ENCODE data around the gene RNLS. TPM values are rescaled to one million over a fixed set of nuclear protein-coding genes. Genes with fewer than 3 reads are reported as not detected.
A peak's percentile ranks its signal among the peaks of the same experiment; 100 is the strongest.

Gene RNLS
- total RNA-seq, 2 experiments from 2014 or later, result 4.0 to 4.7 TPM

- ChIA-PET POLR2A (no interaction called here), CTCF (no interaction called here)
- H3K4me1 Mint-ChIP-seq (ENCODE audit: low read depth), result peaks cover 2% of the 10 kb centered on the region
- H3K36me3 Mint-ChIP-seq, result no peaks in the 10 kb centered on the region
- no peak overlapping the region for H3K27ac Mint-ChIP-seq
- intact Hi-C loops (cut with micrococcal nuclease), result no loop called here
- no peak for DNase-seq
- peaks cover 6% of the 10 kb centered on the region for H3K9me3 Mint-ChIP-seq
- H3K4me3 Mint-ChIP-seq, result no peak overlapping the region
- H3K27me3 Mint-ChIP-seq, result no peaks in the 10 kb centered on the region
Measured at GRCh38 chr10:88261152-88261551, 322.0 kb downstream of the RNLS start.

- no peak for DNase-seq
- Mint-ChIP-seq H3K4me1 (ENCODE audit: low read depth) (peaks cover 2% of the 10 kb centered on the region), H3K27ac (no peak overlapping the region), H3K4me3 (no peak overlapping the region), H3K36me3 (no peaks in the 10 kb centered on the region), H3K9me3 (peaks cover 6% of the 10 kb centered on the region), H3K27me3 (no peaks in the 10 kb centered on the region)
- ChIA-PET POLR2A (no interaction called here), CTCF (no interaction called here)
- intact Hi-C loops (cut with micrococcal nuclease), result no loop called here
Measured at GRCh38 chr10:88260329-88261051, 322.6 kb downstream of the RNLS start.

- Mint-ChIP-seq H3K4me1 (ENCODE audit: low read depth) (peaks cover 2% of the 10 kb centered on the region), H3K36me3 (no peaks in the 10 kb centered on the region), H3K4me3 (no peak overlapping the region), H3K9me3 (peaks cover under 1% of the 10 kb centered on the region), H3K27ac (no peak overlapping the region), H3K27me3 (no peaks in the 10 kb centered on the region)
- ChIA-PET POLR2A (no interaction called here), CTCF (no interaction called here)
- DNase-seq, result no peak
- intact Hi-C loops (cut with micrococcal nuclease), result no loop called here
Measured at GRCh38 chr10:88259381-88259780, 323.7 kb downstream of the RNLS start.

GRCh38 chr10:88256886-88257285, 326.2 kb downstream of the RNLS start:
- ChIA-PET CTCF (no interaction called here), POLR2A (no interaction called here)
- Mint-ChIP-seq H3K27me3 (no peaks in the 10 kb centered on the region), H3K4me3 (no peak overlapping the region), H3K27ac (no peak overlapping the region), H3K4me1 (ENCODE audit: low read depth) (peaks cover 7% of the 10 kb centered on the region), H3K36me3 (no peaks in the 10 kb centered on the region), H3K9me3 (no peaks in the 10 kb centered on the region)
- no peak for DNase-seq
- intact Hi-C loops (cut with micrococcal nuclease), result no loop called here

- ChIA-PET POLR2A (no interaction called here), CTCF (no interaction called here)
- Mint-ChIP-seq H3K27ac (no peak overlapping the region), H3K27me3 (no peaks in the 10 kb centered on the region), H3K4me3 (no peak overlapping the region), H3K36me3 (no peaks in the 10 kb centered on the region), H3K9me3 (no peaks in the 10 kb centered on the region), H3K4me1 (ENCODE audit: low read depth) (peaks cover 7% of the 10 kb centered on the region)
- no peak for DNase-seq
- intact Hi-C loops (cut with micrococcal nuclease), result no loop called here
Measured at GRCh38 chr10:88256013-88256680, 327.0 kb downstream of the RNLS start.

- H3K4me3 Mint-ChIP-seq, result no peak overlapping the region
- no peaks in the 10 kb centered on the region for H3K36me3 Mint-ChIP-seq
- H3K27me3 Mint-ChIP-seq, result no peaks in the 10 kb centered on the region
- ChIA-PET POLR2A (no interaction called here), CTCF (no interaction called here)
- peaks cover 5% of the 10 kb centered on the region for H3K4me1 Mint-ChIP-seq (ENCODE audit: low read depth)
- H3K27ac Mint-ChIP-seq, result no peak overlapping the region
- no peaks in the 10 kb centered on the region for H3K9me3 Mint-ChIP-seq
- peak; percentile 31 for DNase-seq
- intact Hi-C loops (cut with micrococcal nuclease), result loop anchor here (1.0 kb wide), 1 partner anchor 17 kb away; no protein-coding TSS in a partner anchor
Measured at GRCh38 chr10:88254091-88254490, 329.0 kb downstream of the RNLS start.

GRCh38 chr10:88253622-88254021, 329.5 kb downstream of the RNLS start:
- Mint-ChIP-seq H3K36me3 (no peaks in the 10 kb centered on the region), H3K27ac (no peak overlapping the region), H3K4me1 (ENCODE audit: low read depth) (peaks cover 5% of the 10 kb centered on the region), H3K27me3 (no peaks in the 10 kb centered on the region), H3K4me3 (no peak overlapping the region), H3K9me3 (no peaks in the 10 kb centered on the region)
- ChIA-PET POLR2A (no interaction called here), CTCF (interaction anchor here (0.6 kb wide), 1 partner anchor 154 kb away, joined by 3 read pairs; no protein-coding TSS in a partner anchor)
- intact Hi-C loops (cut with micrococcal nuclease), result loop anchor here (1.0 kb wide), 1 partner anchor 18 kb away; no protein-coding TSS in a partner anchor
- no peak for DNase-seq

GRCh38 chr10:88253128-88253527, 330.0 kb downstream of the RNLS start:
- peaks cover 5% of the 10 kb centered on the region for H3K4me1 Mint-ChIP-seq (ENCODE audit: low read depth)

GRCh38 chr10:88249450-88249849, 333.7 kb downstream of the RNLS start:
- DNase-seq, result no peak
- peaks cover 15% of the 10 kb centered on the region for H3K4me1 Mint-ChIP-seq (ENCODE audit: low read depth)
- no peaks in the 10 kb centered on the region for H3K27me3 Mint-ChIP-seq
- no peaks in the 10 kb centered on the region for H3K9me3 Mint-ChIP-seq
- ChIA-PET POLR2A (no interaction called here), CTCF (no interaction called here)
- intact Hi-C loops (cut with micrococcal nuclease), result no loop called here
- no peak overlapping the region for H3K27ac Mint-ChIP-seq
- H3K4me3 Mint-ChIP-seq, result no peak overlapping the region
- no peaks in the 10 kb centered on the region for H3K36me3 Mint-ChIP-seq

More at GRCh38 chr10:88253128-88253527, 330.0 kb downstream of the RNLS start:
- Mint-ChIP-seq H3K4me3 (no peak overlapping the region), H3K27me3 (no peaks in the 10 kb centered on the region), H3K27ac (no peak overlapping the region), H3K9me3 (no peaks in the 10 kb centered on the region), H3K36me3 (no peaks in the 10 kb centered on the region)
- intact Hi-C loops (cut with micrococcal nuclease), result no loop called here
- CTCF ChIA-PET, result interaction anchor here (0.6 kb wide), 1 partner anchor 155 kb away, joined by 3 read pairs; no protein-coding TSS in a partner anchor
- POLR2A ChIA-PET, result no interaction called here
- DNase-seq, result no peak

- Mint-ChIP-seq H3K4me1 (ENCODE audit: low read depth) (peaks cover 14% of the 10 kb centered on the region), H3K27me3 (no peaks in the 10 kb centered on the region), H3K36me3 (no peaks in the 10 kb centered on the region), H3K27ac (no peak overlapping the region), H3K4me3 (no peak overlapping the region), H3K9me3 (no peaks in the 10 kb centered on the region)
- intact Hi-C loops (cut with micrococcal nuclease), result no loop called here
- ChIA-PET CTCF (no interaction called here), POLR2A (interaction anchor here (1.3 kb wide), 1 partner anchor 25 kb away, joined by 4 read pairs; no protein-coding TSS in a partner anchor)
- no peak for DNase-seq
Measured at GRCh38 chr10:88246675-88247074, 336.4 kb downstream of the RNLS start.

- DNase-seq, result no peak
- Mint-ChIP-seq H3K4me3 (no peak overlapping the region), H3K27me3 (no peaks in the 10 kb centered on the region), H3K27ac (no peak overlapping the region), H3K4me1 (ENCODE audit: low read depth) (peaks cover 14% of the 10 kb centered on the region), H3K9me3 (no peaks in the 10 kb centered on the region), H3K36me3 (no peaks in the 10 kb centered on the region)
- intact Hi-C loops (cut with micrococcal nuclease), result no loop called here
- CTCF ChIA-PET, result no interaction called here
- POLR2A ChIA-PET, result no interaction called here
Measured at GRCh38 chr10:88245974-88246511, 337.1 kb downstream of the RNLS start.

- Mint-ChIP-seq H3K9me3 (no peaks in the 10 kb centered on the region), H3K36me3 (no peaks in the 10 kb centered on the region), H3K4me1 (ENCODE audit: low read depth) (peaks cover 14% of the 10 kb centered on the region), H3K27me3 (no peaks in the 10 kb centered on the region), H3K27ac (no peak overlapping the region), H3K4me3 (no peak overlapping the region)
- intact Hi-C loops (cut with micrococcal nuclease), result no loop called here
- POLR2A ChIA-PET, result no interaction called here
- CTCF ChIA-PET, result no interaction called here
- no peak for DNase-seq
Measured at GRCh38 chr10:88244781-88245625, 338.1 kb downstream of the RNLS start.
